ENCODE measurements around the gene OR1K1. TPM values are rescaled to one million over a fixed set of nuclear protein-coding genes. Genes with fewer than 3 reads are reported as not detected.

OR1K1 gene
- polyA plus RNA-seq, 1 donor (not counting 4 experiments of a cell fraction or from before 2014, with no cell fraction given) = not detected

DNA sequence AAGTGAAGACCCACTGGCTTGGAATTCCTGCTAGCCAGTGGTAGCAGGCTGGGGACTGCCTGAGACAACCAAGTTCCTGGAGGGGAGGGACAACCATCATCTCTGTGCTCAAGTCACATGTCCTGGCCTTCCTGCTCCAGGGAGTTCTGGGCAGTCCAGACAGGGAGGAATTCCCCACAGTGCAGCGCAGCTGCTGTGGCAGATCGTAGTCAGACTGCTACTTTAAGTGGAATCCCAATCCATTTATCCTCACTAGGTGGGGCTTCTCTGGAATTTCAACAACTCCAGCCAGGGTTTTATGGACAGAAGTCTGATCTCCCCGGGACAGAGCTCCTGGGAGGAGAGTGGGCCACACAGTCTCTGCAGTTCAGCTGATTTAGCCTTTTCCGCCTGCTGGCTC is 32.1 kb upstream of the OR1K1 start:
- Histone ChIP-seq H3K27me3 (ENCODE audit: control insufficient read depth, extremely low read depth, insufficient read depth, low read length) (no peaks in the 10 kb centered on the region), H3K9me1 (ENCODE audit: control insufficient read depth, extremely low read depth, insufficient read depth, low read length) (no peaks in the 10 kb centered on the region), H3K27ac (ENCODE audit: control insufficient read depth, insufficient read depth, low read length) (no peak overlapping the region), H2AFZ (ENCODE audit: control insufficient read depth, low read length) (no peak overlapping the region), H3K9ac (ENCODE audit: control insufficient read depth, extremely low read depth, insufficient read depth, low read length) (no peak overlapping the region), H4K20me1 (ENCODE audit: control insufficient read depth, extremely low read depth, insufficient read depth, low read length) (no peaks in the 10 kb centered on the region), H3K4me1 (ENCODE audit: control insufficient read depth, extremely low read depth, insufficient read depth, low read length) (no peaks in the 10 kb centered on the region), H3K36me3 (ENCODE audit: control insufficient read depth in 2 of 2, extremely low read depth in 1 of 2, insufficient read depth in 2 of 2, low read length in 2 of 2) (no peaks in the 10 kb centered on the region), H3K4me3 (ENCODE audit: control insufficient read depth in 2 of 3, extremely low read depth in 1 of 3, insufficient read depth in 2 of 3, low read depth in 1 of 3, low read length in 3 of 3) (no peak overlapping the region), H3K4me2 (ENCODE audit: control insufficient read depth, extremely low read depth, insufficient read depth, low read depth, low read length) (no peak overlapping the region), H3K9me3 (ENCODE audit: control insufficient read depth, low read depth, low read length) (no peaks in the 10 kb centered on the region), H3K79me2 (ENCODE audit: control insufficient read depth, insufficient read depth, low read length) (no peaks in the 10 kb centered on the region)
- FAIRE-seq (no peak), DNase-seq (ENCODE audit: low read depth, low spot score) (no peak)
- TF ChIP-seq EZH2 (IDR thresholded peaks at IDR 0.05; ENCODE audit: low read length) (no peak), CTCF (optimal IDR thresholded peaks at IDR 0.05 in 1 of 3, IDR thresholded peaks at IDR 0.05 in 1 of 3, conservative IDR thresholded peaks at IDR 0.05 in 1 of 3; ENCODE audit: extremely low read depth in 1 of 3, insufficient read depth in 2 of 3, low read length in 3 of 3) (no peak)
- dilution Hi-C loops (cut with MboI; ENCODE audit: extremely low pct_ligation_motif_present, low sequenced_read_pairs) = no loop called here

- DNase-seq (ENCODE audit: low read depth, low spot score) = no peak
- dilution Hi-C loops (cut with MboI; ENCODE audit: extremely low pct_ligation_motif_present, low sequenced_read_pairs) = no loop called here
- FAIRE-seq = no peak
Measured at GRCh38 chr9:122777052-122777451, 22.9 kb upstream of the OR1K1 start.

More at GRCh38 chr9:122777052-122777451, 22.9 kb upstream of the OR1K1 start:
- Histone ChIP-seq H3K27me3 (ENCODE audit: control insufficient read depth, extremely low read depth, insufficient read depth, low read length) (no peaks in the 10 kb centered on the region), H3K9ac (ENCODE audit: control insufficient read depth, extremely low read depth, insufficient read depth, low read length) (no peak overlapping the region), H3K9me1 (ENCODE audit: control insufficient read depth, extremely low read depth, insufficient read depth, low read length) (no peaks in the 10 kb centered on the region), H3K36me3 (ENCODE audit: control insufficient read depth in 2 of 2, extremely low read depth in 1 of 2, insufficient read depth in 2 of 2, low read length in 2 of 2) (no peaks in the 10 kb centered on the region), H3K27ac (ENCODE audit: control insufficient read depth, insufficient read depth, low read length) (no peak overlapping the region), H2AFZ (ENCODE audit: control insufficient read depth, low read length) (no peak overlapping the region), H4K20me1 (ENCODE audit: control insufficient read depth, extremely low read depth, insufficient read depth, low read length) (no peaks in the 10 kb centered on the region), H3K79me2 (ENCODE audit: control insufficient read depth, insufficient read depth, low read length) (no peaks in the 10 kb centered on the region), H3K9me3 (ENCODE audit: control insufficient read depth, low read depth, low read length) (no peaks in the 10 kb centered on the region), H3K4me3 (ENCODE audit: control insufficient read depth in 2 of 3, extremely low read depth in 1 of 3, insufficient read depth in 2 of 3, low read depth in 1 of 3, low read length in 3 of 3) (no peak overlapping the region), H3K4me2 (ENCODE audit: control insufficient read depth, extremely low read depth, insufficient read depth, low read depth, low read length) (no peak overlapping the region), H3K4me1 (ENCODE audit: control insufficient read depth, extremely low read depth, insufficient read depth, low read length) (no peaks in the 10 kb centered on the region)
- no peak for TF ChIP-seq CTCF (optimal IDR thresholded peaks at IDR 0.05 in 1 of 3, IDR thresholded peaks at IDR 0.05 in 1 of 3, conservative IDR thresholded peaks at IDR 0.05 in 1 of 3; ENCODE audit: extremely low read depth in 1 of 3, insufficient read depth in 2 of 3, low read length in 3 of 3)
- TF ChIP-seq EZH2 (IDR thresholded peaks at IDR 0.05; ENCODE audit: low read length) = no peak

Measured in keratinocyte (primary cell).